H1 (cell line): ENCODE measurements around the gene KIAA1671. TPM values are rescaled to one million over a fixed set of nuclear protein-coding genes. Genes with fewer than 3 reads are reported as not detected.

ENCODE experiments used
- CTCF ChIA-PET: fragments of 300-600 bp; sonication (Branson Sonifier 250); formaldehyde crosslinking; loops from one replicate; lab custom pipeline; 2021; ENCODE audit not compliant: partially characterized antibody; lab: Charles Lee
- POLR2A ChIA-PET: fragments of 300-600 bp; sonication (Branson Sonifier 250); formaldehyde crosslinking; loops from one replicate; lab custom pipeline; 2021; ENCODE audit warnings: inconsistent platforms; ENCODE audit not compliant: partially characterized antibody; lab: Charles Lee
- DNase-seq, 2 experiments: peaks; one replicate each; pipeline versions ENCODE4 v3.0.0 to v3.0.0-alpha.2; 2010 to 2022; ENCODE audit warnings: low spot score in 2 of 2, low read depth in 1 of 2, mixed read lengths in 1 of 2
- FAIRE-seq: peaks from 2 replicates; lab custom pipeline; 2011; peaks lifted over from hg19 to GRCh38; lab: Jason Lieb, UNC
- H2AFZ ChIP-seq: 2 replicates; pipeline ENCODE4 v1.8.1; 2012; ENCODE audit warnings: low read length, inconsistent platforms
- H2AK5ac ChIP-seq: 2 replicates; pipeline ENCODE4 v1.6.1; 2013; ENCODE audit warnings: low read depth, low read length
- H2BK120ac ChIP-seq: replicated peaks from 2 replicates; pipeline ENCODE3; 2013; ENCODE audit warnings: low read depth, low read length, inconsistent platforms
- H2BK12ac ChIP-seq: 2 replicates; pipeline ENCODE4 v1.6.1; 2013; ENCODE audit warnings: low read depth, low read length
- H2BK15ac ChIP-seq: 2 replicates; pipeline ENCODE4 v1.6.1; 2013; ENCODE audit warnings: low read length
- H2BK20ac ChIP-seq: 2 replicates; pipeline ENCODE4 v1.6.1; 2013; ENCODE audit warnings: low read length
- H2BK5ac ChIP-seq: 2 replicates; pipeline ENCODE4 v1.6.1; 2013; ENCODE audit warnings: low read depth, low read length
- H3K14ac ChIP-seq: 2 replicates; pipeline ENCODE4 v1.6.1; 2013; ENCODE audit warnings: inconsistent platforms; ENCODE audit not compliant: insufficient read length
- H3K18ac ChIP-seq: 2 replicates; pipeline ENCODE4 v1.6.1; 2013; ENCODE audit warnings: low read length; ENCODE audit errors: extremely low read depth
- H3K23ac ChIP-seq: 2 replicates; pipeline ENCODE4 v1.6.1; 2013; ENCODE audit warnings: inconsistent platforms; ENCODE audit not compliant: insufficient read length
- H3K23me2 ChIP-seq: 2 replicates; pipeline ENCODE4 v1.6.1; 2013; ENCODE audit warnings: low read depth, low read length
- H3K27ac ChIP-seq: 2 replicates; pipeline ENCODE4 v1.6.1; 2011; ENCODE audit warnings: low read depth, low read length, inconsistent platforms
- H3K27me3 ChIP-seq, 4 experiments: replicated peaks in 1 of 4; 1 replicate in 1 of 4; 2 replicates in 3 of 4; pipeline versions ENCODE4 v1.6.1 to v1.8.1; 2011 to 2013; ENCODE audit warnings: low read length in 3 of 4, mild to moderate bottlenecking in 3 of 4, inconsistent platforms in 2 of 4, mixed read lengths in 2 of 4, moderate library complexity in 1 of 4; ENCODE audit not compliant: control insufficient read depth in 3 of 4, insufficient read depth in 3 of 4; ENCODE audit errors: extremely low read depth in 1 of 4
- H3K36me3 ChIP-seq, 4 experiments: 2 replicates each; pipeline versions ENCODE4 v1.6.1 to v1.8.1; 2011 to 2013; ENCODE audit warnings: mild to moderate bottlenecking in 4 of 4, low read length in 3 of 4, moderate library complexity in 2 of 4, control low read depth in 1 of 4, inconsistent platforms in 1 of 4; ENCODE audit not compliant: insufficient read depth in 4 of 4, control insufficient read depth in 2 of 4
- H3K4ac ChIP-seq: replicated peaks from 2 replicates; pipeline ENCODE3; 2013; ENCODE audit warnings: low read length, low read depth, mixed read lengths, inconsistent platforms; ENCODE audit not compliant: insufficient read length
- H3K4me1 ChIP-seq, 4 experiments: replicated peaks in 1 of 4; 1 replicate in 1 of 4; 2 replicates in 3 of 4; pipeline versions ENCODE4 v1.6.1 to v1.8.1; 2011 to 2013; ENCODE audit warnings: low read length in 3 of 4, inconsistent platforms in 2 of 4, mixed read lengths in 1 of 4; ENCODE audit not compliant: insufficient read depth in 4 of 4, control insufficient read depth in 3 of 4
- H3K4me2 ChIP-seq, 2 experiments: 2 replicates each; pipeline versions ENCODE4 v1.6.1 to v1.8.1; 2011 to 2013; ENCODE audit warnings: low read depth in 2 of 2, low read length in 2 of 2, control low read depth in 1 of 2, inconsistent platforms in 1 of 2, mild to moderate bottlenecking in 1 of 2; ENCODE audit not compliant: insufficient read depth in 1 of 2
- H3K4me3 ChIP-seq, 4 experiments: fragments of 200-600, 300-600 bp in 1 of 4; sonication (generic), shearing (Covaris generic), sonication (Bioruptor Twin) in 1 of 4; 2 replicates each; pipeline versions ENCODE4 v1.5.1 to v1.8.1; 2011 to 2016; ENCODE audit warnings: low read length in 4 of 4, low read depth in 3 of 4, control low read depth in 2 of 4, inconsistent platforms in 2 of 4, mild to moderate bottlenecking in 2 of 4, mixed read lengths in 1 of 4, moderate library complexity in 1 of 4; ENCODE audit not compliant: insufficient read depth in 2 of 4; ENCODE audit errors: extremely low read depth in 1 of 4
- H3K56ac ChIP-seq: replicated peaks from 2 replicates; pipeline ENCODE3; 2013; ENCODE audit warnings: low read depth, mild to moderate bottlenecking, mixed read lengths, low read length, inconsistent platforms; ENCODE audit not compliant: insufficient read length
- H3K79me1 ChIP-seq: 2 replicates; pipeline ENCODE4 v1.6.1; 2013; ENCODE audit warnings: low read depth, low read length, control low read depth
- H3K79me2 ChIP-seq, 2 experiments: 2 replicates each; pipeline versions ENCODE4 v1.6.1 to v1.8.1; 2012 to 2013; ENCODE audit warnings: low read length in 2 of 2, mild to moderate bottlenecking in 2 of 2, inconsistent platforms in 1 of 2; ENCODE audit not compliant: insufficient read depth in 2 of 2, control insufficient read depth in 1 of 2
- H3K9ac ChIP-seq, 4 experiments: replicated peaks in 1 of 4; 1 replicate in 1 of 4; 2 replicates in 3 of 4; pipeline versions ENCODE4 v1.6.1 to v1.8.1; 2011 to 2013; ENCODE audit warnings: low read depth in 3 of 4, low read length in 3 of 4, control low read depth in 2 of 4, mild to moderate bottlenecking in 2 of 4, moderate library complexity in 2 of 4, inconsistent platforms in 1 of 4; ENCODE audit errors: extremely low read depth in 1 of 4
- H3K9me3 ChIP-seq, 2 experiments: 2 replicates each; pipeline versions ENCODE4 v1.6.1 to v1.8.1; 2012 to 2013; ENCODE audit warnings: mild to moderate bottlenecking in 2 of 2, moderate library complexity in 2 of 2, control low read depth in 1 of 2, inconsistent platforms in 1 of 2, low read depth in 1 of 2, low read length in 1 of 2, mixed read lengths in 1 of 2; ENCODE audit not compliant: insufficient read depth in 2 of 2
- H4K20me1 ChIP-seq, 2 experiments: replicated peaks in 1 of 2; 2 replicates each; pipeline versions ENCODE3 to v1.8.1; 2011 to 2013; ENCODE audit warnings: inconsistent platforms in 2 of 2, low read length in 2 of 2, mild to moderate bottlenecking in 1 of 2; ENCODE audit not compliant: insufficient read depth in 2 of 2, control insufficient read depth in 1 of 2
- H4K5ac ChIP-seq: 2 replicates; pipeline ENCODE4 v1.6.1; 2013; ENCODE audit warnings: low read length, low read depth, mixed read lengths, inconsistent platforms; ENCODE audit not compliant: insufficient read length
- H4K8ac ChIP-seq: 2 replicates; pipeline ENCODE4 v1.8.0; 2013; ENCODE audit warnings: mild to moderate bottlenecking, moderate library complexity, low read length, inconsistent platforms; ENCODE audit not compliant: insufficient read depth; ENCODE audit errors: extremely low read depth
- H4K91ac ChIP-seq: replicated peaks from 2 replicates; pipeline ENCODE3; 2013; ENCODE audit warnings: low read length, mixed read lengths, inconsistent platforms; ENCODE audit not compliant: insufficient read length
- EZH2 ChIP-seq: fragments of 200-600 bp; sonication (generic); IDR thresholded peaks from 2 replicates; pipeline ENCODE4 v1.7.1; 2012; ENCODE audit warnings: low read depth, mild to moderate bottlenecking, moderate library complexity, low read length, inconsistent platforms; ENCODE audit not compliant: severe bottlenecking
- PHF8 ChIP-seq: fragments of 200-600 bp; sonication (generic); conservative IDR thresholded peaks from 2 replicates; pipeline ENCODE4 v1.7.1; 2012; ENCODE audit warnings: low read depth, mild to moderate bottlenecking, inconsistent platforms, low read length, moderate library complexity
- POU5F1 ChIP-seq: IDR thresholded peaks from 2 replicates; pipeline ENCODE4 v1.6.1; 2011; ENCODE audit warnings: low read depth, mild to moderate bottlenecking, low read length, moderate library complexity
- RFX5 ChIP-seq: IDR thresholded peaks from 2 replicates; pipeline ENCODE4 v1.6.1; 2011; ENCODE audit warnings: low read depth, low read length, improper control_type of control experiment, borderline replicate concordance
- SP2 ChIP-seq: IDR thresholded peaks from 2 replicates; pipeline ENCODE4 v1.6.1; 2012; ENCODE audit warnings: mild to moderate bottlenecking, low read length, inconsistent platforms
- USF2 ChIP-seq: IDR thresholded peaks from 2 replicates; pipeline ENCODE4 v1.6.1; 2011; ENCODE audit warnings: low read length, improper control_type of control experiment
- whole genome bisulfite sequencing, 2 experiments: shearing (Covaris generic) in 1 of 2; methylation state at CpG; one replicate each; pipeline versions ENCODE4 v1.1.6 to v1.1.7; 2013 to 2015; ENCODE audit warnings: low lambda C conversion rate in 2 of 2, mixed read lengths in 2 of 2, inconsistent platforms in 1 of 2, low coverage in 1 of 2, missing lambda C conversion rate in 1 of 2; ENCODE audit not compliant: insufficient replicate concordance in 2 of 2, insufficient coverage in 1 of 2, insufficient read length in 1 of 2; ENCODE audit errors: extremely low coverage in 1 of 2, missing lambda C conversion rate in 1 of 2; 5-methylcytosine and 5-hydroxymethylcytosine counted together
- polyA plus RNA-seq, 7 experiments: library from polyadenylated mRNA; depleted of rRNA in 3 of 7; stranded (reverse) in 5 of 7; unstranded in 2 of 7; fragments of >200 nt in 5 of 7; fragments of 200-250 nt in 2 of 7; gene quantifications; 1 replicate in 5 of 7; 2 replicates in 1 of 7; 4 replicates in 1 of 7; pipeline versions ENCODE4 v1.2.1 to v1.2.3, GENCODE V29; 2011 to 2013; ENCODE audit warnings: missing spikeins in 2 of 7, mixed read lengths in 2 of 7
- total RNA-seq: library from RNA; stranded (reverse); fragmentation: NEBNext Ultra II Directional; extraction: Animal tissue kit (Norgen Biotek cat#: 25700); gene quantifications from 2 replicates; pipeline ENCODE4 v1.2.1, GENCODE V29; 2021

The KIAA1671 gene
- total and polyA plus RNA-seq, 2 of the 8 experiments (the other 6 are each of a cell fraction or from before 2014, with no cell fraction given): 6.4 to 23.9 TPM

- H3K36me3 ChIP-seq: no peaks in the 10 kb centered on the region
- CTCF ChIA-PET: interaction anchor here (0.7 to 3.8 kb wide), 13 partner anchors 9 to 169 kb away, joined by 3 to 27 read pairs (median 4); no protein-coding TSS in a partner anchor
- H3K4me3 ChIP-seq: 0 out of 8 replicates have a peak overlapping the region, but pooled peaks of 1 of the 4 experiments have one; percentile 2
- H4K5ac ChIP-seq: no peak overlapping the region
- no peak overlapping the region for H2BK15ac ChIP-seq
- FAIRE-seq (no peak), DNase-seq (no peak)
- TF ChIP-seq PHF8 (no peak), RFX5 (no peak), EZH2 (no peak), USF2 (no peak), POU5F1 (no peak), SP2 (no peak)
- H3K4me2 ChIP-seq: peak overlapping the region in 1 of 2 experiments; percentile 55; a peak in 2 of 4 replicates
- H2AK5ac ChIP-seq: no peak overlapping the region
- no peaks in the 10 kb centered on the region for H3K79me2 ChIP-seq
- no peak overlapping the region for H3K4ac ChIP-seq
- H3K9ac ChIP-seq: no peak overlapping the region; a peak in 1 of 7 replicates
- H3K56ac ChIP-seq: no peak overlapping the region
- peaks cover 2% of the 10 kb centered on the region; the same call in 1 of the 2 replicates for H3K23me2 ChIP-seq
- H2BK5ac ChIP-seq: 0 out of 2 replicates have a peak overlapping the region, but pooled peaks have one; percentile 36
- no peak overlapping the region for H2BK12ac ChIP-seq
- no peak overlapping the region for H3K14ac ChIP-seq
- H2AFZ ChIP-seq: peak overlapping the region; percentile 63
- H3K4me1 ChIP-seq: peaks cover 0 to 8% (median 5%) of the 10 kb centered on the region in 4 experiments; a peak in 4 of 7 replicates
- H3K9me3 ChIP-seq: peaks cover 0 to 3% of the 10 kb centered on the region in 2 experiments; a peak in 1 of 4 replicates
- 79% methylated on average over 3 of the region's 3 CpGs; no CpG with 5 or more reads in 1 of the 2 experiments for WGBS, 2 experiments
- H4K20me1 ChIP-seq: no peaks in the 10 kb centered on the region
- no peak overlapping the region for H4K91ac ChIP-seq
- no peak overlapping the region for H3K27ac ChIP-seq
- no peak overlapping the region for H2BK20ac ChIP-seq
- H4K8ac ChIP-seq: peak overlapping the region; percentile 73; the same call in 1 of the 2 replicates
- no peak overlapping the region for H2BK120ac ChIP-seq
- peak overlapping the region; percentile 55; the same call in 1 of the 2 replicates for H3K18ac ChIP-seq
- H3K27me3 ChIP-seq: no peaks in the 10 kb centered on the region
- no peaks in the 10 kb centered on the region for H3K79me1 ChIP-seq
- POLR2A ChIA-PET: interaction anchor here (0.9 to 1.3 kb wide), 2 partner anchors 13 to 154 kb away, joined by 3 to 4 read pairs; no protein-coding TSS in a partner anchor
- no peak overlapping the region for H3K23ac ChIP-seq
Observed at GRCh38 chr22:24926428-24926725, 26.1 kb upstream of the KIAA1671 start.
